ENCODE measurements around the gene MYO1B. TPM values are rescaled to one million over a fixed set of nuclear protein-coding genes. Genes with fewer than 3 reads are reported as not detected.

MYO1B gene
- polyA plus RNA-seq, 3 donors, result 0.01 TPM; not detected in 2

DNA sequence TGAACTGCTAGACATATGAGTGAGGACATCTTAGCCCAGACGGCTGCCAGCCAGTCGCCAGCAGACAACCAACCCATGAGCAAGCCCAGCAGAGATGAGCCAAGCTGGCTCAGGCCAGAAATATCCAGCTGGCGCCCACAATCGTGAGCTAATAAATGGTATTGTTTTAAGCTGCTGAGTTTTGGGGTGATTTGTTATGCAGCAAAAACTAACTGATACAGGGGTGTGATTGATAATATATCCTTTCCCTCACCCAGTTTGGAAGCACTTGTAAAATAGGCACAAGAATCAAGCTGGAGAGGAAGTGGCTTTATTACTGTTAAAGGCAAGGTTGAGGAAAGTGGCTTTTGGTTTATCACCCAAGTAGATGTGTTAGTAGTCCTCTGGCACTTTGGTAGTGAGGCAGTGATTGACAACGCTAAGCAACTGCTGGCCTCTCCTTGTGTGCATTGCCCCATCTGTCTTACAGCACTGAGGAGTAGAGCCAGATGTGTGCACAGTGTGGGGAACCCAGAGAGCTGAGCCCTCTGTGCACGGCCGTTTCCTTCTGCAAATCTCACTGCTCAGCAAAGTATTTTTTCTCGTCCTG is 110.1 kb downstream of the MYO1B start:
- Histone ChIP-seq H3K27ac (ENCODE audit: low read depth in 1 of 2, low read length in 2 of 2) (no peak overlapping the region), H3K36me3 (replicated peaks in 1 of 2; ENCODE audit: control insufficient read depth in 1 of 2, insufficient read depth in 2 of 2, low read length in 2 of 2) (no peaks in the 10 kb centered on the region), H3K9ac (ENCODE audit: insufficient read depth, low read length, poor library complexity, severe bottlenecking) (no peak overlapping the region), H3K9me3 (replicated peaks in 1 of 2; ENCODE audit: control insufficient read depth in 1 of 2, insufficient read depth in 1 of 2, low read length in 2 of 2) (no peaks in the 10 kb centered on the region), H3K4me1 (ENCODE audit: control insufficient read depth in 1 of 2, insufficient read depth in 2 of 2, low read length in 2 of 2) (no peaks in the 10 kb centered on the region), H3K79me2 (ENCODE audit: insufficient read depth, low read length) (no peaks in the 10 kb centered on the region), H3K4me2 (replicated peaks; ENCODE audit: extremely low read depth, low read length, poor library complexity, severe bottlenecking) (no peak overlapping the region), H4K20me1 (ENCODE audit: insufficient read depth, low read length) (no peaks in the 10 kb centered on the region), H2AFZ (ENCODE audit: insufficient read depth, low read depth, low read length, poor library complexity, severe bottlenecking) (no peak overlapping the region), H3K27me3 (ENCODE audit: control insufficient read depth in 2 of 2, insufficient read depth in 2 of 2, low read length in 2 of 2) (no peaks in the 10 kb centered on the region), H3K4me3 (replicated peaks in 1 of 3; ENCODE audit: low read depth in 2 of 3, low read length in 3 of 3) (no peak overlapping the region)
- TF ChIP-seq, protein P1, sequence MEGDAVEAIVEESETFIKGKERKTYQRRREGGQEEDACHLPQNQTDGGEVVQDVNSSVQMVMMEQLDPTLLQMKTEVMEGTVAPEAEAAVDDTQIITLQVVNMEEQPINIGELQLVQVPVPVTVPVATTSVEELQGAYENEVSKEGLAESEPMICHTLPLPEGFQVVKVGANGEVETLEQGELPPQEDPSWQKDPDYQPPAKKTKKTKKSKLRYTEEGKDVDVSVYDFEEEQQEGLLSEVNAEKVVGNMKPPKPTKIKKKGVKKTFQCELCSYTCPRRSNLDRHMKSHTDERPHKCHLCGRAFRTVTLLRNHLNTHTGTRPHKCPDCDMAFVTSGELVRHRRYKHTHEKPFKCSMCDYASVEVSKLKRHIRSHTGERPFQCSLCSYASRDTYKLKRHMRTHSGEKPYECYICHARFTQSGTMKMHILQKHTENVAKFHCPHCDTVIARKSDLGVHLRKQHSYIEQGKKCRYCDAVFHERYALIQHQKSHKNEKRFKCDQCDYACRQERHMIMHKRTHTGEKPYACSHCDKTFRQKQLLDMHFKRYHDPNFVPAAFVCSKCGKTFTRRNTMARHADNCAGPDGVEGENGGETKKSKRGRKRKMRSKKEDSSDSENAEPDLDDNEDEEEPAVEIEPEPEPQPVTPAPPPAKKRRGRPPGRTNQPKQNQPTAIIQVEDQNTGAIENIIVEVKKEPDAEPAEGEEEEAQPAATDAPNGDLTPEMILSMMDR (IDR thresholded peaks at IDR 0.05), result no peak
- H3K27me3 Mint-ChIP-seq (ENCODE audit: low read depth in 3 of 3), result no peaks in the 10 kb centered on the region
- WGBS (ENCODE audit: insufficient coverage), result 94% methylated on average over 3 of the region's 8 CpGs
- no peaks in the 10 kb centered on the region for H3K4me1 Mint-ChIP-seq
- H3K36me3 Mint-ChIP-seq, result no peaks in the 10 kb centered on the region
- DNase-seq, result no peak
- intact Hi-C loops (cut with micrococcal nuclease), result no loop called here
- H3K9me3 Mint-ChIP-seq, result peaks cover 0 to 3% (median 0%) of the 10 kb centered on the region in 7 donors
- no peak overlapping the region for H3K27ac Mint-ChIP-seq
- H3K4me3 Mint-ChIP-seq, result no peak overlapping the region

DNA sequence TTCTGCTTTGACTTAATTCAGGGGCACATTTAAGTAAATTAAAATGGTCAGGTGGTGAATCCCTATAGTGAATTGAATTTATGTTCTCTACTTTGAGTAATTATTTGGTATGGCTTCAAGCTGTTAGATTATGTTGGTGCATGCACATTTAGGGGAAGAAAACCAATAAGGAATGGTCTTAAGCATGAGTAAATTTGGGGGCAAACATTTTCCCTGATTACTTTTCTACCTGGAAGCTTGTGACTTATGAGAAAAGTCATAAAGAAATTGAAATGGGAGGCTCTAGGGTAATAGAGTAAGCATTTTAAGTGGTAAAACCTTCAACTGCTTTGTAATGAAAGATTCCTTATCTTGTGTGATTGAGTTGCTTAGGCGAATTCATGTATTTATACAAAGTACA is 112.5 kb downstream of the MYO1B start:
- no peak for DNase-seq
- no peaks in the 10 kb centered on the region for H3K27me3 Mint-ChIP-seq (ENCODE audit: low read depth in 3 of 3)
- peak overlapping the region in 1 of 7 donors; percentile 5 for H3K27ac Mint-ChIP-seq
- H3K4me3 Mint-ChIP-seq, result no peak overlapping the region
- Histone ChIP-seq H3K27ac (ENCODE audit: low read depth in 1 of 2, low read length in 2 of 2) (no peak overlapping the region), H3K4me1 (ENCODE audit: control insufficient read depth in 1 of 2, insufficient read depth in 2 of 2, low read length in 2 of 2) (no peaks in the 10 kb centered on the region), H3K27me3 (ENCODE audit: control insufficient read depth in 2 of 2, insufficient read depth in 2 of 2, low read length in 2 of 2) (no peaks in the 10 kb centered on the region), H3K9ac (ENCODE audit: insufficient read depth, low read length, poor library complexity, severe bottlenecking) (no peak overlapping the region), H3K4me2 (replicated peaks; ENCODE audit: extremely low read depth, low read length, poor library complexity, severe bottlenecking) (no peak overlapping the region), H3K4me3 (replicated peaks in 1 of 3; ENCODE audit: low read depth in 2 of 3, low read length in 3 of 3) (no peak overlapping the region), H3K79me2 (ENCODE audit: insufficient read depth, low read length) (no peaks in the 10 kb centered on the region), H2AFZ (ENCODE audit: insufficient read depth, low read depth, low read length, poor library complexity, severe bottlenecking) (no peak overlapping the region), H3K36me3 (replicated peaks in 1 of 2; ENCODE audit: control insufficient read depth in 1 of 2, insufficient read depth in 2 of 2, low read length in 2 of 2) (no peaks in the 10 kb centered on the region), H3K9me3 (replicated peaks in 1 of 2; ENCODE audit: control insufficient read depth in 1 of 2, insufficient read depth in 1 of 2, low read length in 2 of 2) (no peaks in the 10 kb centered on the region), H4K20me1 (ENCODE audit: insufficient read depth, low read length) (no peaks in the 10 kb centered on the region)
- H3K4me1 Mint-ChIP-seq, result no peaks in the 10 kb centered on the region
- H3K9me3 Mint-ChIP-seq, result peaks cover 0 to 3% (median 0%) of the 10 kb centered on the region in 7 donors
- intact Hi-C loops (cut with micrococcal nuclease), result no loop called here
- TF ChIP-seq, protein P1 (IDR thresholded peaks at IDR 0.05), result no peak
- H3K36me3 Mint-ChIP-seq, result no peaks in the 10 kb centered on the region
- WGBS (ENCODE audit: insufficient coverage), result no CpG with 5 or more reads among the region's 1 CpG

All from CD14-positive monocyte (primary cell).